ENCODE measurements around the gene PHF21B.

Gene PHF21B

GRCh38 chr22:44930711-44931035 lies 79.1 kb downstream of the PHF21B start:
- no peak for TF ChIP-seq USF1 (IDR thresholded peaks at IDR 0.05)
- no peak for TF ChIP-seq CEBPB (IDR thresholded peaks at IDR 0.05)
- no peak for TF ChIP-seq REST (IDR thresholded peaks at IDR 0.05; ENCODE audit: low read depth)
- no peak for TF ChIP-seq TCF12 (IDR thresholded peaks at IDR 0.05; ENCODE audit: low read depth)
- no peak for TF ChIP-seq CREB1 (IDR thresholded peaks at IDR 0.05; ENCODE audit: low read depth)
- TF ChIP-seq EGR1 (IDR thresholded peaks at IDR 0.05), result no peak
- no peak for TF ChIP-seq TEAD4 (IDR thresholded peaks at IDR 0.05)
- no peak for TF ChIP-seq MAX (IDR thresholded peaks at IDR 0.05)
- no peak for TF ChIP-seq RAD21 (IDR thresholded peaks at IDR 0.05; ENCODE audit: low read depth)

GRCh38 chr22:44930016-44930710 lies 79.6 kb downstream of the PHF21B start:
- TF ChIP-seq FOXM1 (IDR thresholded peaks at IDR 0.05; ENCODE audit: borderline replicate concordance, low read depth), result no peak
- no peak for TF ChIP-seq CREB1 (IDR thresholded peaks at IDR 0.05; ENCODE audit: low read depth)
- TF ChIP-seq NFIC (IDR thresholded peaks at IDR 0.05), result no peak
- no peak for TF ChIP-seq YY1 (IDR thresholded peaks at IDR 0.05; ENCODE audit: low read depth)
- TF ChIP-seq TEAD4 (IDR thresholded peaks at IDR 0.05), result no peak
- TF ChIP-seq CEBPB (IDR thresholded peaks at IDR 0.05), result no peak
- no peak for TF ChIP-seq EP300 (IDR thresholded peaks at IDR 0.05; ENCODE audit: borderline replicate concordance)

- TF ChIP-seq RAD21 (IDR thresholded peaks at IDR 0.05; ENCODE audit: low read depth), result no peak
- no peak for TF ChIP-seq YY1 (IDR thresholded peaks at IDR 0.05; ENCODE audit: low read depth)
- TF ChIP-seq TEAD4 (IDR thresholded peaks at IDR 0.05), result no peak
- no peak for TF ChIP-seq EGR1 (IDR thresholded peaks at IDR 0.05)
- TF ChIP-seq MAX (IDR thresholded peaks at IDR 0.05), result no peak
- no peak for TF ChIP-seq TCF12 (IDR thresholded peaks at IDR 0.05; ENCODE audit: low read depth)
- TF ChIP-seq NFIC (IDR thresholded peaks at IDR 0.05), result no peak
Observed at GRCh38 chr22:44929359-44930015, 80.3 kb downstream of the PHF21B start.

GRCh38 chr22:44928711-44929358 lies 81.0 kb downstream of the PHF21B start:
- TF ChIP-seq CREB1 (IDR thresholded peaks at IDR 0.05; ENCODE audit: low read depth), result no peak
- no peak for TF ChIP-seq ZBTB7A (IDR thresholded peaks at IDR 0.05; ENCODE audit: low read depth)
- TF ChIP-seq MAX (IDR thresholded peaks at IDR 0.05), result no peak
- TF ChIP-seq USF1 (IDR thresholded peaks at IDR 0.05), result no peak
- TF ChIP-seq CEBPB (IDR thresholded peaks at IDR 0.05), result no peak
- no peak for TF ChIP-seq TEAD4 (IDR thresholded peaks at IDR 0.05)
- TF ChIP-seq REST (IDR thresholded peaks at IDR 0.05; ENCODE audit: low read depth), result no peak
- TF ChIP-seq EGR1 (IDR thresholded peaks at IDR 0.05), result no peak
- TF ChIP-seq TAF1 (IDR thresholded peaks at IDR 0.05; ENCODE audit: low read depth), result no peak
- no peak for TF ChIP-seq RAD21 (IDR thresholded peaks at IDR 0.05; ENCODE audit: low read depth)
- TF ChIP-seq NFIC (IDR thresholded peaks at IDR 0.05), result no peak
- no peak for TF ChIP-seq EP300 (IDR thresholded peaks at IDR 0.05; ENCODE audit: borderline replicate concordance)
- no peak for TF ChIP-seq FOXM1 (IDR thresholded peaks at IDR 0.05; ENCODE audit: borderline replicate concordance, low read depth)
- TF ChIP-seq YY1 (IDR thresholded peaks at IDR 0.05; ENCODE audit: low read depth), result no peak
- no peak for TF ChIP-seq TCF12 (IDR thresholded peaks at IDR 0.05; ENCODE audit: low read depth)

- TF ChIP-seq CREB1 (IDR thresholded peaks at IDR 0.05; ENCODE audit: low read depth), result no peak
- TF ChIP-seq ZBTB7A (IDR thresholded peaks at IDR 0.05; ENCODE audit: low read depth), result no peak
- no peak for TF ChIP-seq TCF12 (IDR thresholded peaks at IDR 0.05; ENCODE audit: low read depth)
- no peak for TF ChIP-seq REST (IDR thresholded peaks at IDR 0.05; ENCODE audit: low read depth)
- TF ChIP-seq NFIC (IDR thresholded peaks at IDR 0.05), result no peak
- TF ChIP-seq USF1 (IDR thresholded peaks at IDR 0.05), result no peak
- no peak for TF ChIP-seq TAF1 (IDR thresholded peaks at IDR 0.05; ENCODE audit: low read depth)
- TF ChIP-seq EGR1 (IDR thresholded peaks at IDR 0.05), result no peak
- no peak for TF ChIP-seq MAX (IDR thresholded peaks at IDR 0.05)
- no peak for TF ChIP-seq CEBPB (IDR thresholded peaks at IDR 0.05)
- TF ChIP-seq EP300 (IDR thresholded peaks at IDR 0.05; ENCODE audit: borderline replicate concordance), result no peak
Observed at GRCh38 chr22:44928136-44928463, 81.7 kb downstream of the PHF21B start.

All from Ishikawa (cell line).